ENCODE data around the gene SMARCAL1.

SMARCAL1 gene

DNA sequence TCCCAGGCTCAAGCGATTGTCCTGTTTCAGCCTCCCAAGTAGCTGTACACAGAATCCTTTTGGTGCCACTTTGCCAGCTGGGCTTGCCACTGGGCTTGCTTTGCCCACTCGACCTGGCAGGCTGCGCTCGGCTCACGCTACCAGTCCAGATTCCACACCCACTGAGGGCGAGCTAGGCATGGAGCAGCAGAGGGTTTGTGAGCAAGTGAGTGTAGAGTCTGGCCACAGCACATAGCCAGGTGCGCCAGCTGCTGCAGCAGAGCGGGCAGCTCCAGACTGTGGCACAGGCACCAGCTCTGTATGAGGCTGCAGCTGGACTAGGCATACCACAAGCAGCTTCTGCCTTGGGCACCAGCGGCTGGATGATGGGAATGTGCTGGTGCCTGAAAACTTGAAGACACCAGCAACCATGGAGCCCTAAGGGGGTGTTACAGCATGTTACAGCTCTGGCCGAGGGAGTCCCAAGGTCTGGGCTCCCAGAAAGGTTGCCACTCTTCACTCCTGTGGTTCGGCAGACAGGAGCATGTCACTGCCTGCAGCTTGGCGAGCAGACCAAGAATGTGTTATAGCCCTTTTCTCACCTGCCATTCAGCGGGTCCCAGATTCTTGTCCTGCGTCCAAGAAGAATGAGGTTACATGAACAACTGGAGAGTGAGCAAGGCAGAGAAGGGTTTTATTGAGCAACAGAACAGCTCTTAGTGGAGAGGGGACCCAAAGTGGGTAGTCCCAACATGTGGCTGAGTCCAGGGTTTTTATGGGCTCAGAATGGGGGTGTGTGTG, 12.9 kb downstream of the SMARCAL1 start:
- Histone ChIP-seq H3K18ac (ENCODE audit: low read length) (no peak overlapping the region), H2BK15ac (replicated peaks; ENCODE audit: low read depth) (no peak overlapping the region), H3K4me2 (ENCODE audit: low read length) (no peak overlapping the region), H3K56ac (ENCODE audit: low read length) (no peak overlapping the region), H2BK5ac (ENCODE audit: low read length) (no peak overlapping the region), H4K8ac (ENCODE audit: low read depth, low read length) (no peak overlapping the region), H3K9ac (ENCODE audit: low read length) (no peak overlapping the region), H3K23ac (ENCODE audit: low read length) (no peak overlapping the region), H3K27ac (ENCODE audit: low read depth, low read length) (no peak overlapping the region), H3K27me3 (ENCODE audit: insufficient read depth, low read length, poor library complexity) (no peaks in the 10 kb centered on the region), H2BK120ac (ENCODE audit: low read depth, low read length) (no peak overlapping the region), H3K79me1 (ENCODE audit: low read length) (no peaks in the 10 kb centered on the region), H3K4ac (ENCODE audit: low read depth, low read length) (no peak overlapping the region), H3K79me2 (ENCODE audit: control insufficient read depth, insufficient read depth, low read length) (no peaks in the 10 kb centered on the region), H3K4me3 (ENCODE audit: low read length) (no peak overlapping the region), H4K5ac (ENCODE audit: low read length) (no peak overlapping the region), H3K4me1 (ENCODE audit: control insufficient read depth, low read depth, low read length) (no peaks in the 10 kb centered on the region), H2AK5ac (ENCODE audit: low read length) (no peak overlapping the region), H3K36me3 (ENCODE audit: control insufficient read depth, insufficient read depth, low read length) (peaks cover 6% of the 10 kb centered on the region)
- DNase-seq = no peak
- no CpG with 5 or more reads among the region's 14 CpGs for WGBS (ENCODE audit: extremely low coverage, insufficient coverage, low lambda C conversion rate)

DNA sequence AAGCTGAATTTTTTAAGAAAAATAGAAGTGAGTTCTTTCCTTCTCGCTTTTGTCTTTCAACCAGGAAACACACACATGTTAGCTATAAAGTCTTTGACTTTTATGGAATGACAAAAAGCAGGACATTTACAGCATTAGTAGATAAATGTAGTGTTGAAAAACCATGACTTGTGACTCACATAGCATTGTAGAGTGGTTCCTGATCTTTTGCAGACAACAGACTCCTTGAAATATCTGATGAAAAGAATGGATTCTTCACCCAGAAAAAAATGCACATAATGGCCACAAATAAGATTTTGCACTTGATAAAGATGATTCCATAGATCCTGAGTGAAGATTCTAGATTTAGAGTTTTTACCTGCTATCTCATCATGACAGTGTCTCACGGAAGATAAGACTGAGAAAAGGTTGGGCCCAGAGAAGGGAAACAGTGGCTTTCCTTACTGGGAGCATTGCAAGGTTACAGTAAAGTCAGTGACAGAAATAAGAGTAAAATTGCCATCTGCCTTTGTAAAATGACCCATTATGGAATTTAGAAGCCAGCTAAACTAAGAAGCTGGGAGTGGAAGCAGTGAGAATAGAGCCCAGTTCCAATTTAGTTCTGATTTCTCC, 14.0 kb downstream of the SMARCAL1 start:
- no peak for DNase-seq

DNA sequence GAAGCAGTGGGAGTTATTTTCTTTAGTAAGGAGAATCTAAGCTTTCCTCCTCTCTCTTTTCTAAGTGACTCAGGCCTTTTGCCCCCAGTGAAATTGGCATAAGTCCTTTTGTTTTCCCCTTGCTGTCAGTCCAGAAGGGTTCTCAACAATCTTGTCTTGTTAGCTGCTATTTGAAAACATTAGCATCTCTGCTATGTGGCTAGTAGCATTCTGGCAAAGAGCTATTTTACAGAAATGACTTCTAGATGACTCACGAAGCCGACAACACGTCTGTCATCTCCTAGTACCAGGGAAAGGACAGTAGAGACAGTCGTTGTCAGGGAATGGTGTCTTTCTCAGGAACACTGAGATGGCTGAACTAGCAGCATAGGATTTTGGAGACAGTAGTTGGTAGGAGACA, 14.7 kb downstream of the SMARCAL1 start:
- H3K4me2 ChIP-seq (ENCODE audit: low read length) = no peak overlapping the region
- peaks cover 7% of the 10 kb centered on the region for H3K36me3 ChIP-seq (ENCODE audit: control insufficient read depth, insufficient read depth, low read length)
- no peak overlapping the region for H3K23ac ChIP-seq (ENCODE audit: low read length)
- H3K4me1 ChIP-seq (ENCODE audit: control insufficient read depth, low read depth, low read length) = no peaks in the 10 kb centered on the region
- H2AK5ac ChIP-seq (ENCODE audit: low read length) = no peak overlapping the region
- no peak overlapping the region for H2BK120ac ChIP-seq (ENCODE audit: low read depth, low read length)
- H3K4ac ChIP-seq (ENCODE audit: low read depth, low read length) = no peak overlapping the region
- WGBS (ENCODE audit: extremely low coverage, insufficient coverage, low lambda C conversion rate) = no CpG with 5 or more reads among the region's 4 CpGs
- H3K4me3 ChIP-seq (ENCODE audit: low read length) = no peak overlapping the region
- H4K5ac ChIP-seq (ENCODE audit: low read length) = no peak overlapping the region
- no peak overlapping the region for H3K56ac ChIP-seq (ENCODE audit: low read length)
- H3K27ac ChIP-seq (ENCODE audit: low read depth, low read length) = no peak overlapping the region
- no peak overlapping the region for H2BK5ac ChIP-seq (ENCODE audit: low read length)
- no peak overlapping the region for H2BK15ac ChIP-seq (replicated peaks; ENCODE audit: low read depth)
- H3K27me3 ChIP-seq (ENCODE audit: insufficient read depth, low read length, poor library complexity) = no peaks in the 10 kb centered on the region
- H3K79me1 ChIP-seq (ENCODE audit: low read length) = no peaks in the 10 kb centered on the region
- H3K18ac ChIP-seq (ENCODE audit: low read length) = no peak overlapping the region
- peak; percentile 86 for DNase-seq
- H4K8ac ChIP-seq (ENCODE audit: low read depth, low read length) = no peak overlapping the region
- no peak overlapping the region for H3K9ac ChIP-seq (ENCODE audit: low read length)
- H3K79me2 ChIP-seq (ENCODE audit: control insufficient read depth, insufficient read depth, low read length) = no peaks in the 10 kb centered on the region

More for the DNA sequence above, 14.0 kb downstream of the SMARCAL1 start:
- Histone ChIP-seq H3K18ac (ENCODE audit: low read length) (no peak overlapping the region), H3K9ac (ENCODE audit: low read length) (no peak overlapping the region), H3K4me1 (ENCODE audit: control insufficient read depth, low read depth, low read length) (no peaks in the 10 kb centered on the region), H3K4me2 (ENCODE audit: low read length) (no peak overlapping the region), H3K27me3 (ENCODE audit: insufficient read depth, low read length, poor library complexity) (no peaks in the 10 kb centered on the region), H3K4ac (ENCODE audit: low read depth, low read length) (no peak overlapping the region), H3K27ac (ENCODE audit: low read depth, low read length) (no peak overlapping the region), H2BK120ac (ENCODE audit: low read depth, low read length) (no peak overlapping the region), H3K23ac (ENCODE audit: low read length) (no peak overlapping the region), H3K36me3 (ENCODE audit: control insufficient read depth, insufficient read depth, low read length) (peaks cover 6% of the 10 kb centered on the region), H4K8ac (ENCODE audit: low read depth, low read length) (no peak overlapping the region), H2BK15ac (replicated peaks; ENCODE audit: low read depth) (no peak overlapping the region), H3K79me1 (ENCODE audit: low read length) (no peaks in the 10 kb centered on the region), H3K56ac (ENCODE audit: low read length) (no peak overlapping the region), H3K4me3 (ENCODE audit: low read length) (no peak overlapping the region), H2BK5ac (ENCODE audit: low read length) (no peak overlapping the region), H3K79me2 (ENCODE audit: control insufficient read depth, insufficient read depth, low read length) (no peaks in the 10 kb centered on the region), H2AK5ac (ENCODE audit: low read length) (no peak overlapping the region), H4K5ac (ENCODE audit: low read length) (no peak overlapping the region)
- WGBS (ENCODE audit: extremely low coverage, insufficient coverage, low lambda C conversion rate) = no CpG with 5 or more reads among the region's 2 CpGs

DNA sequence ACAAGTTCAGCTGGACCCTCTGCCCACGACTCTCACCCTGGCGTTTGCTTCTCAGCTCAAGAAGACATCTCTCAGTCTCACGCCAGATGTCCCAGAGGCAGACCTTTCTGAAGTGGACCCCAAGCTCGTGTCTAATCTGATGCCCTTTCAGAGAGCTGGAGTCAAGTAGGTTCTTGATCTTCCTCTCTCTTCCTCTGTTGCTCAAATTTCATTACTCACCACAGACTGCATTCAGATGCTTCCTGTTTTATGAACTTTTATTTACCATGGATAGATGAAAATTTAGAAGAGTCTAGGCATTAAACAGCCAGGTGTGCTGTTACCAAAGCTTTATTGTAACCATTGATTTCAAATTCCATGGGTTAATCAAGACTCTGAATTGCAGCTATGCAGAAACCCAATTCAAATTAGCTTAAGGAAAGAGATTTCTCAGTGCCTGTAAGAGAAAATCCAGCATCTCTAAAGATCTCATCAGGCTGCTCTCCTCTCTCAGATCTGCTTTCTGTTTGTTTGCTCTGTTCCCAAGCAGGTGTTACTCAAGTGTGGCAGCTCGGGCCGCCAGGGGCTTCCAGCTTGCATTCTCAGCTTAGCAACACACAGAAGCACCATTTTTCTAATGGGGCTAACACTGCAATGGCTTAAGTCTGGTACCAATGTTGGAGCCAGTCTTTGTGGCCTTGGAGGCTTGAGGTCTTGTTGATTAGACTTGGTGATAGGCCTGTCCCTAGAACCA, 16.5 kb downstream of the SMARCAL1 start:
- WGBS (ENCODE audit: extremely low coverage, insufficient coverage, low lambda C conversion rate) = no CpG with 5 or more reads among the region's 6 CpGs
- Histone ChIP-seq H3K56ac (ENCODE audit: low read length) (no peak overlapping the region), H3K79me1 (ENCODE audit: low read length) (no peaks in the 10 kb centered on the region)

DNA sequence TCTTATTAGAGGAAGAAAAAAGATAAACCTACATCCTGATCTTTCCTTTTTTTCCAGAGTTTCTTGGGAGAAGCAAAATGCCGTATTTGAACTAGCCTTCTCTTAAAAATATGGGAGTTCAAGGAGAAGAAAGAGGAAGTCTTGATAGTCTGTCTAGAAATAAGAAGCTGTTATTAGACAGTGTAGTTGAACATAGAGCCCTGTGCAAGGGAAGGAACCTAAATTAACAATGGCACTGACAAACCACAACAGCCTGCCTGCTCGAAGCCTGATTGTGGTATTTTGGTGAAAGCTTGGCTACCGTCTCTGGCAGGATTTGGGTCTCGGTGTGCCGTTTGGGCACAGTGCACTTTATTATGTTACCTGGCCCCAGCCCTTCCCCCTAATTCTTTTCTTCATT, 17.1 kb downstream of the SMARCAL1 start:
- no peak overlapping the region for H3K4me2 ChIP-seq (ENCODE audit: low read length)
- no peak overlapping the region for H4K8ac ChIP-seq (ENCODE audit: low read depth, low read length)
- no peak overlapping the region for H2BK120ac ChIP-seq (ENCODE audit: low read depth, low read length)
- no peak overlapping the region for H2BK15ac ChIP-seq (replicated peaks; ENCODE audit: low read depth)
- no peaks in the 10 kb centered on the region for H3K79me2 ChIP-seq (ENCODE audit: control insufficient read depth, insufficient read depth, low read length)
- H2BK5ac ChIP-seq (ENCODE audit: low read length) = no peak overlapping the region
- no peaks in the 10 kb centered on the region for H3K4me1 ChIP-seq (ENCODE audit: control insufficient read depth, low read depth, low read length)
- H3K27ac ChIP-seq (ENCODE audit: low read depth, low read length) = no peak overlapping the region
- H3K4ac ChIP-seq (ENCODE audit: low read depth, low read length) = no peak overlapping the region
- H3K27me3 ChIP-seq (ENCODE audit: insufficient read depth, low read length, poor library complexity) = no peaks in the 10 kb centered on the region
- no peak overlapping the region for H4K5ac ChIP-seq (ENCODE audit: low read length)
- H2AK5ac ChIP-seq (ENCODE audit: low read length) = no peak overlapping the region
- H3K23ac ChIP-seq (ENCODE audit: low read length) = no peak overlapping the region
- H3K9ac ChIP-seq (ENCODE audit: low read length) = no peak overlapping the region
- H3K4me3 ChIP-seq (ENCODE audit: low read length) = no peak overlapping the region
- H3K79me1 ChIP-seq (ENCODE audit: low read length) = no peaks in the 10 kb centered on the region
- WGBS (ENCODE audit: extremely low coverage, insufficient coverage, low lambda C conversion rate) = no CpG with 5 or more reads among the region's 5 CpGs
- H3K18ac ChIP-seq (ENCODE audit: low read length) = no peak overlapping the region
- no peak overlapping the region for H3K56ac ChIP-seq (ENCODE audit: low read length)
- peaks cover 10% of the 10 kb centered on the region for H3K36me3 ChIP-seq (ENCODE audit: control insufficient read depth, insufficient read depth, low read length)
- no peak for DNase-seq

More for the DNA sequence above, 16.5 kb downstream of the SMARCAL1 start:
- Histone ChIP-seq H3K36me3 (ENCODE audit: control insufficient read depth, insufficient read depth, low read length) (peaks cover 10% of the 10 kb centered on the region), H3K27me3 (ENCODE audit: insufficient read depth, low read length, poor library complexity) (no peaks in the 10 kb centered on the region), H4K5ac (ENCODE audit: low read length) (no peak overlapping the region), H3K4ac (ENCODE audit: low read depth, low read length) (no peak overlapping the region), H4K8ac (ENCODE audit: low read depth, low read length) (no peak overlapping the region), H2AK5ac (ENCODE audit: low read length) (no peak overlapping the region), H3K23ac (ENCODE audit: low read length) (no peak overlapping the region), H2BK5ac (ENCODE audit: low read length) (no peak overlapping the region), H3K18ac (ENCODE audit: low read length) (no peak overlapping the region), H3K4me1 (ENCODE audit: control insufficient read depth, low read depth, low read length) (no peaks in the 10 kb centered on the region), H2BK120ac (ENCODE audit: low read depth, low read length) (no peak overlapping the region), H3K9ac (ENCODE audit: low read length) (no peak overlapping the region), H3K79me2 (ENCODE audit: control insufficient read depth, insufficient read depth, low read length) (no peaks in the 10 kb centered on the region), H3K4me3 (ENCODE audit: low read length) (no peak overlapping the region), H3K27ac (ENCODE audit: low read depth, low read length) (no peak overlapping the region), H3K4me2 (ENCODE audit: low read length) (no peak overlapping the region), H2BK15ac (replicated peaks; ENCODE audit: low read depth) (no peak overlapping the region)
- no peak for DNase-seq
